Islet precursor cell (in vitro differentiated cells): Measurements from ENCODE around the gene NLRP1.

Experiments used
- DNase-seq: peaks from one replicate; pipeline ENCODE4 v3.0.0-alpha.2; 2018

NLRP1 gene

DNA sequence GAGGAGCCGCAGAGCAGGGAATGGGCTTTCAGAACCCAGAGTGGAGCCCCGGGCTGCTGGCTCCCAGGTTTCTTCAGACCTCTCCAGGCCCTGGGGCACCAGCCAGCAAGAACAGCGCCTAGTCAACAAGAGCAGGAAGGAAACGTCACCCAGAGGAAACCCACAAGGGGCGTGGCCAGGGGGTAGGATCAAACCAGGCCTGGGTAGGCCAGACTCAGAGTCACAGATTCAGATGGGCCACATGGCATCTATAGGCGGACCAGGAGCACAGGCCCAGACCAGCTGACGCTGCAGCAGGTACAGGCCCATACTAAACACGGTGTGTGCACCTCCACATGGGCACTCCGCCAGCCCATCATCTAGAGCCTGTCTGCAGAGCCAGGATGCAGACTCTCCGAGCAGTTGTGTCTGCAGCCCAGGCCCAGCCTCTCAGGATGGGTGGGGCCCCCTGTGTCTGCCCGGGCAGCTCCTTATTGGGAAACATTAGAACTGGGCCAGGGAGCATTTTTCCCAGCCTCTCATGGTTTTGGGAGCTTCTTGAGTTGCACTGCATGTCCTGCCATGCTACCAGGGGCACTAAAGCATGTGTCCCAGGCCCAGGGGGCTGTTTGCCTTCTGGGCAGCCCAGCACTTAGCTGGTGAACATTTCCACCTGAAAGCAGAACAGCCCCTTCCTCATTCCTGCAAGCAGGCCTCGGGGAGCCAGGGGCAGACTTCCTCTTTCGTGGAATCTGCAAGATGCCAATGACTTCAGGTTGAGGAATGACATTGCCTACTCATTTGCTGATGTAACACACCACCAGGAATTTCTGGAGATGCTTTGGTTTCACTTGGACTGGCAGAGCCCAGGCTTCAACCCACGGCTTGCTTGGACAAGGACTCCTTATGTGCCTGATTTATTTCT is at the start of gene NLRP1:
Gene NLRP1, minus strand, starts transcription at position 127 of the 904 bp plus-strand sequence. CDS start 552 bp downstream, outside the sequence.
- DNase-seq, result peak; percentile 95

DNA sequence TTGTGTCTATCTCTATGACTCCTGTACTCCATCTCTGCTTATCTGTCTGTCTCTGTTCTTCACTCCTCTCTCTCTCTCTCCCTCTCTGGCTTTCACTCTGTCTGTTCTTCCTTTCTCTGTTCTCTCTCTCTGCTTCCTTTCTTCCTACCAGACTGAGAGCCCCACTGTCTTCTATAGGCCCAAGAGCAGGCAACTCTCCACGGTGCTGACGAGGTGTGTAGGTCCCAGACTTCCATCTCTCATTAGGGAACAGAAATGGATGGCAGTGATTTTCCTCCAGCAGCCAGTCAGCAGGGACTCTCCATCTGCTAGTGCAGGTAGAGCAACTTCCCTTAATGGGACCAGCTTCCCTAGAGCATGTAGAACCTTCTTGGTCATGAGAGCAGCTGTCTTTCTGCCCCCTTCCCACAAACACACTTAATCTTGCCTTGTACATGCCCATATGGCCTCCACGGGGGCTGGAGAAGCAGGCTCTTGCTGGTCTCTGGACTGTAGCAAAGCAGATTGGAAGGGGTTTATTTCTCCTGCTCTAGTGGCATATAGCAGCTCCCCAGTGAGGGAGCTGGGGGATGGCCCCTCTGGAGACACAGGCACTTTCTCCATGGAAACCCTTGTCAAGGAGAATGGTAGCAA is 47.8 kb upstream of the NLRP1 start:
- no peak for DNase-seq

GRCh38 chr17:5630434-5630833 is 46.1 kb upstream of the NLRP1 start:
- DNase-seq, result no peak

- DNase-seq, result no peak
Measured at GRCh38 chr17:5629128-5629527, 44.8 kb upstream of the NLRP1 start.

GRCh38 chr17:5628262-5628661 is 44.0 kb upstream of the NLRP1 start:
- DNase-seq, result no peak

- DNase-seq, result no peak
Measured at GRCh38 chr17:5624211-5624610, 39.9 kb upstream of the NLRP1 start.

GRCh38 chr17:5621729-5622128 is 37.4 kb upstream of the NLRP1 start:
- no peak for DNase-seq

DNA sequence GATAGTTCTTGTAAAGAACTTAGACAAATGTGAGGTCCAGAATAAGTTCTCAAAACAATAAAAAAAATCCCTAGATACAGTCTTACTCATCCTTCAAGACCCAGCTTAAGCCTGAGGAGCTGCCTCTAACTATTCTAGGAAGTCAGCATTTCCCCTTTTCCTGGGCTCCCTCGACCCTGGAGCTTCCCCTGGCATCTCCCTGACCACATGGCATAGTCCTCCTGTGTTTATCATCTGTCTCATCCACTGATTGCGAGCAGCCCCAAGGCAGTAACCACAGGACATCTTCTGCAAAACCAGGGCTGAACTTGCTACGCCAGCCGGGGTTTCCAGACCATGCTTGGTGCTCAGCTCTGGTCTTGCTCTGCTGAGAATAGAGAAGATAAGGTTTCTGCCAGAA is 36.7 kb upstream of the NLRP1 start:
- no peak for DNase-seq

DNA sequence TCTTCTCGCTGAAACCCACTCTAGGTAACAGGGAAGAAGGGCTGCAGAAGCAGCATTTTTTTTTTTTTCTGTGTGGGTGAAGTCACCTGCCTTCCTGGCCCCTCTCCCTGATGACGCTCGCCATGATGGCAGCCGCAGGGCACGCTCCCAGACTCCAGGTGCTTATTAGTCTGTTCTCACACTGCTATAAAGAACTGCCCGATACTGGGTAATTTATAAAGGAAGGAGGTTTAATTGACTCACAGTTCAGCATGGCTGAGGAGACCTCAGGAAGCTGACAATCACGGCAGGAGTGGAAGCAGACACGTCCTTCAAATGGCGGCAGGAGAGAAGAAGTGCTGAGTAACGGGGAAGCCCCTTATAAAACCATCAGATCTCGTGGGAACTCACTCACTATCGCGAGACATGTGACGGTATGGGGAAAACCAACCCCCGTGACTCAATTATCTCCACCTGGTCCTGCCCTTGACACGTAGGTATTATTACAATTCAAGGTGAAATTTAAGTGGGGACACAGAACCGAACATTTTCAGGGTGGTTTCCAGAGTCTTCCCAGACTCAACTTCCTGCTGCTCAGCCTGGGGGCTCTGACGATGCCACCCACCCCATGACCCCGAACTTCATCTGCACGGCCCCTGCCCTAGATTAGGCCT is 34.9 kb upstream of the NLRP1 start:
- no peak for DNase-seq

DNA sequence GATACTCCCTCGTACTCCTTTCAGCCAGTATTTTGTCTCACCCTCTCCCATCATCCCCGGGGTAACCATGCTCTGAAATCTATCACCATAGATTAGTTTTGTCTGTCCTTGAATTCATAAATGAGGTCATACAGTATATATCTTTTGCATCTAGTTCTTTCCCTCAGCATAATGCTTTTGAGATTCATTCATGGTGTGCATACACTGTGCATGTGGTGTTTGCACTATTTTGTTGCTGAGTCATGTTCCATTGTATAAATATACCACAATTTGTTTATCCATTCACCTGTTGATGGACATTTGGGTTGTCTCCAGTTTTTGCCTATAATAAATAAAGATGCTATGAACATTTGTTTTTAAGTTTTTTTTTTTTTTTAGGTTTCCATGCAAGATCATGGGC is 34.2 kb upstream of the NLRP1 start:
- no peak for DNase-seq

GRCh38 chr17:5615476-5615875 is 31.2 kb upstream of the NLRP1 start:
- DNase-seq, result no peak

DNA sequence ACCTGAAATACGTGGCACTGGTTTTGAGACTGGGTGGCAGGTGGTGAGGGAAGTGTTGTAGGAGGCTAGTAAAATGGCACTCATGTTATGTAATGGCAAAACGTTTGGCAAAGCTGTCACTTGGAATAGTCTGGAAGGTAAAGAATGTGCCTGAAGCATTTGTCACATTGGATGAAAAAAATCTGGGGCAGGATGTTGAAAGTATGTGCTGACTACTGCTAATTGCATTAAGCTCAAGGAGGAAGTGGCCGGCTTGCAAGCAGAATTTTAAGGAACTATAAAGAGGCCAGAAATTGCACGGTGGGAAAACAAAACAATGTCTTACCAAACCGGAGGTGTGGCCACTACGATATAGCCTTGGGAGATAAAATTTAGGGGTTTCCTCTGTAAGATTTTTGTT is 26.6 kb upstream of the NLRP1 start:
- DNase-seq, result no peak

DNA sequence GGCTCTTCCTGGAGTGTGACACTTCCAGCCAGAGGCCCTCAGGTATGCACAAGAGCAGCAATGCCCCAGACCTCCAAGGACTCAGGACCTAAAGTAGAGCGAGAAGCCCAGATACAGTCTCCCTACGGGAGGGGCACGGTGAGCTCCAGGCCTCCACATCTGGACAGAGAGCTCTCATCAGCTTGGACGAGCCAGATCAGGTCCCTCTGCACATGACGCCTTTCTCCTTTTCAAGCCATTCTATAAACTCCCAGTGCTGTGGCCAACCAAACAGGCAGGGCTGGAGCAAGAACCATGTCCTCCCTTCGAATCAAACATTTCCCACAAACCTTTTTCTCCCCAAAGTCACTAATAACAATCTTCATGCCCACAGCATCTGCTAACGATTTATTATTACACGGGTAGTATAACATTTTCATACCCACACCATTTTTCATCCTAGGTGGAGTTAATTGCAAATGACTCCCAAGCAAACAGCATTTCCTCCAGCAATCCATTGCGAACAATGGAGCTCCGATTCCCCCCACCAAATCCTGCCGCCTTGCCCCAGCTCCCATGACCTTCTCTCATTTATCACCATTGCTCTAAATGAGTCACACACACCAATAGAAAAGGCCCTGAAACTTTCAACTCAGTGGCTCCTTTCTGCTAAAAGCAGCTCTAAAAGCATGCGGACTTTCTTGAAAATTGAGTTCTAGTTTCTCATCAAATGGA is 24.2 kb upstream of the NLRP1 start:
- no peak for DNase-seq

GRCh38 chr17:5607946-5608345 is 23.6 kb upstream of the NLRP1 start:
- DNase-seq, result no peak

DNA sequence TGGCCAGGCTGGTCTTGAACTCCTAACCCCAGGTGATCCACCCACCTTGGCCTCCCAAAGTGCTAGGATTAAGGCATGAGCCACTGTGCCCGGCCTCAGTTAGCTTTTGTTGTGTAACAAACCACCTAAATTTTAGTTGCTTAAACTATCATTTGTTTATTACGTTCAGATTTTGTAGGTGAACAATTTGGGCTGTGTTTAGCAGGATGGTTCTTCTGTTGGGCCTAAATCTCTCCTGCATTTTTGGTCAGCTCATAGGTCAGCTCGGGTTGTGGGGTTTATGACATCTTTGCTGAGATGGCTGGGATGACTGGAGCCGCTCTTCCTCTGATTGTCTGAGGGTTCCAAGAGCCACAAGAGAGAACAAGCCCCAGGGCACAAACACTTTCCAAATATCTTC is 21.1 kb upstream of the NLRP1 start:
- DNase-seq, result no peak

DNA sequence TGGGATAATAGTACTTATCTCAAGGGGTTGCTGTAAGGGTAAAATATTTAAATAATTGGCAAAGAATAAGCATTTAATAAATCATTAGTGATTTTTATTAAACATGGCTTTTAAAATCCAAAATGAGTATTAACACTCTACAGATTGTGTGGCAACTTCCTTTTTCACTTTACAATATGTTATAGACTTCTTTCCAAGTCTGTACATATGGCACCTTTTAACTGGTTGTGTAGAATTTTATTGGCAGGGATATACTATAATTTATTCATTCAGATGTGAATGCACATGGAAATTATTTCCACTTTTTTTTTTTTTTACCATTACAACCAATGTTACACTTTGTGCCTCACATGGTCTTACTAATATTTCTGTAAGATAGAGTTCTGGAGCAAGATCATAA is 15.7 kb upstream of the NLRP1 start:
- no peak for DNase-seq

GRCh38 chr17:5598457-5598856 is 14.1 kb upstream of the NLRP1 start:
- DNase-seq, result no peak

DNA sequence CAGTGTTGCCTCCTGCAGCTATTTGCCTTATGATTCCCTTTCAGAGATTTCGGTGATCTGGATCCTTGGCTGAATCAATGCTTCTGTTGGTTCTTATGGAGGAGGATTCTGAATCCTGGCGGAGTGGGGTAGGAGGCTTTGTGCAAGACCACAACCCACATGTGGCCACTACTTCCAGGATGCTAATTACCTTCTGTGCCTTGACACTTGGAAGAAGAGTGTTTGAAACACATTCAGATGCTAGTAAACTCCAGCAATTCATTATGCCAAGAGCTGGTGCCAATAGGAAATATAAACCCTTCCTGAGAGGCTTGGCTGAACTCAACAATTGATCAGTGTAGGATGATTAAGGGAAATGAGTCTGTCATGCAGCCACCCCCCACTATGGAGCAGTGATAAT is 12.1 kb upstream of the NLRP1 start:
- DNase-seq, result peak; percentile 26

GRCh38 chr17:5595831-5596230 is 11.5 kb upstream of the NLRP1 start:
- peak; percentile 25 for DNase-seq

DNA sequence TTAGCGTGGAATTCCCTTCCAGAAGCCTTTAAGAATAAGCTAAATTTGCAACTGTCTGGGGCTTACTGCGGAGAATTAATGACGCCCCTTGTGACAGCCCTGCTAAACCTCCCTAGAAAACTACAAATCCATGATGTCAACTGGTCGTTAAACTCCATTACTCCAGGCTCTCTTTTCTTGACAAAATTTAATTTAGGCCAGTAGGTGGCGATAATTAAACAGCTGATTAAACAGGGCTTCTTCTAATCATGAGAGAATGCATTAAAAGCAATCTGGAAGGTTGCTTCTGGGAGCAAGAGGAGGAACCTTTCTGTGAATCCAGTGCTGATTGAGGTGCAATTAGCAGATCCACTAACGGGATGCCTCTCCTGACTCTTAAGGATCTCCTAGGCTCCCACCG is 8.1 kb upstream of the NLRP1 start:
- DNase-seq, result no peak

GRCh38 chr17:5591966-5592365 is 7.7 kb upstream of the NLRP1 start:
- DNase-seq, result no peak

- DNase-seq, result peak; percentile 53
Measured at GRCh38 chr17:5588584-5588983, 4.3 kb upstream of the NLRP1 start.

DNA sequence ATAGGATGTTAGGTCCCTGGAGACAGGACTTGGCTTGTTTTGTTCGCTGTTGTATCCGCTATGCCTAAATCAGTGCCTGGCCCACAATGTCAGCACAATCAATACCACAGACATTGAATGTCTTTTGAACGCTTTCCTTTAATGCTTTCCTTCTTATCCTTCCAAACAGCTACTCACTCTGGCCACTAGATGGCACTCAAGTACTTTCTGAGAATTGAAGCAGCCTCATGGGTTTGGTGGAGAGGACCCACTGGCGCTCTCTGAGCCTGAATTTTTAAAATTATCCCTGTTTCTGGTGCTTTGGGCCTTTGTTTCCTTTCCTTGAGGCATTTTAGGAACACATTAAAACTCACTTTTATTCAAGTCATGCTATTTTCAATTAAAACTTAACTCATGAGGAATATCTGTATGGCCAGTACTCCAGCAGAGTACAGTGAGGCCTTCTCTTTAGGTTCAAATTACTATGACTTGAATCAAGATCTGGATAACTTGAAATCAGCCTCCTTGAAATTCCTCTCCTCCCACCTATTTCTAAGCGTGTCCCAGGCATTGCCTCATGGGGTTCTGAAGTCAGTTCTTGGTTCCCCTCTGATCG is 3.2 kb upstream of the NLRP1 start:
- DNase-seq, result peak; percentile 71
